DOHH2 (cell line): ENCODE measurements around the gene RBBP8.

Experiments
- H3F3A ChIP-seq: fragments of 200-600 bp; sonication (generic), shearing (Covaris generic); 2 replicates; pipeline ENCODE4 v1.6.0; 2016; ENCODE audit warnings: antibody characterized with exemption, mild to moderate bottlenecking; ENCODE audit not compliant: control insufficient read depth, insufficient read depth
- H3K27ac ChIP-seq: fragments of 200-600 bp; sonication (generic); 2 replicates; pipeline ENCODE4 v1.5.1; 2014; ENCODE audit warnings: low read depth, mild to moderate bottlenecking, low read length, moderate library complexity
- H3K27me3 ChIP-seq: fragments of 200-600 bp; sonication (generic); 2 replicates; pipeline ENCODE4 v1.6.1; 2014; ENCODE audit warnings: mild to moderate bottlenecking, low read length, mixed read lengths; ENCODE audit not compliant: control insufficient read depth
- H3K36me3 ChIP-seq: fragments of 200-600 bp; sonication (generic); 2 replicates; pipeline ENCODE4 v1.6.1; 2014; ENCODE audit warnings: mild to moderate bottlenecking, low read length, moderate library complexity, mixed read lengths; ENCODE audit not compliant: control insufficient read depth
- H3K4me1 ChIP-seq: fragments of 200-600 bp; sonication (generic); 2 replicates; pipeline ENCODE4 v1.6.1; 2014; ENCODE audit warnings: mild to moderate bottlenecking, low read length, mixed read lengths; ENCODE audit not compliant: control insufficient read depth
- H3K4me2 ChIP-seq: fragments of 200-600 bp; sonication (generic); 2 replicates; pipeline ENCODE4 v1.6.0; 2014; ENCODE audit warnings: mild to moderate bottlenecking, low read length, moderate library complexity
- H3K4me3 ChIP-seq: fragments of 200-600 bp; sonication (generic); 2 replicates; pipeline ENCODE4 v1.5.1; 2014; ENCODE audit warnings: mild to moderate bottlenecking, low read length, mixed read lengths
- H3K79me2 ChIP-seq: fragments of 200-600 bp; sonication (generic); 2 replicates; pipeline ENCODE4 v1.6.1; 2014; ENCODE audit warnings: mild to moderate bottlenecking, low read length, mixed read lengths; ENCODE audit not compliant: control insufficient read depth
- H3K9me2 ChIP-seq: fragments of 200-600 bp; sonication (generic); replicated peaks from 2 replicates; pipeline ENCODE4 v1.6.1; 2014; ENCODE audit warnings: mild to moderate bottlenecking, low read length, mixed read lengths; ENCODE audit not compliant: control insufficient read depth
- H3K9me3 ChIP-seq: fragments of 200-600 bp; sonication (generic); 2 replicates; pipeline ENCODE4 v1.6.1; 2014; ENCODE audit warnings: antibody characterized with exemption, low read length, mixed read lengths; ENCODE audit not compliant: control insufficient read depth, insufficient read depth
- H4K20me1 ChIP-seq: fragments of 200-600 bp; sonication (generic); 2 replicates; pipeline ENCODE4 v1.6.0; 2014; ENCODE audit warnings: low read depth, mild to moderate bottlenecking, antibody characterized with exemption, low read length, moderate library complexity; ENCODE audit not compliant: control insufficient read depth, insufficient read depth
- EZH2phosphoT487 ChIP-seq: fragments of 200-600 bp; sonication (generic); IDR thresholded peaks from 2 replicates; pipeline ENCODE4 v1.6.1; 2017; ENCODE audit warnings: borderline replicate concordance, mild to moderate bottlenecking, antibody characterized with exemption, low read length, moderate library complexity, mixed read lengths
- TF ChIP-seq, protein P1 (sequence below): fragments of 200-600 bp; sonication (generic); IDR thresholded peaks from one replicate; pipeline ENCODE4 v1.5.1; 2014; ENCODE audit warnings: antibody characterized with exemption, mild to moderate bottlenecking, low read depth, low read length; ENCODE audit not compliant: poor library complexity, severe bottlenecking

RBBP8 gene

DNA sequence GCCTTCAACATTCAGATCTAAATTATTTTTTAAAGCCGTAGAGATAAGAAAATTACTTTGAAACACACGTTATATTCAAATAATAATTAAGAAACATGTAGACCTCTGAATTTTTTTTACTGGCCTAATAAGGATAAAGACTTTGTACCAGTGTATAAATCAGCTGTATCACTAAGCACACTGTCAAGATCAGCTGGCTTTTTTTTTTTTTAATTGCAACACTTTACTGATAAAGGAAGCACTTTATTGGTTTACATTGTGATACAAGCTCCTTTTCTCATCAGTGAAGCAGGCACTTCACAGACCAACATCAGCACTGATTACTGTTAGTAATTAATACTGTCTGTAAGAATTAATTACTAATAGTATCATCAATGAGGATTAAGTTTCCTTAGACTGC, 88.5 kb downstream of the RBBP8 start:
- Histone ChIP-seq H3K27ac (no peak overlapping the region), H3K4me1 (no peaks in the 10 kb centered on the region), H4K20me1 (no peaks in the 10 kb centered on the region), H3K27me3 (no peaks in the 10 kb centered on the region), H3K9me2 (no peaks in the 10 kb centered on the region), H3K36me3 (peaks cover 73% of the 10 kb centered on the region), H3F3A (peaks cover 13% of the 10 kb centered on the region; the same call in 1 of the 2 replicates), H3K4me3 (no peak overlapping the region), H3K79me2 (no peaks in the 10 kb centered on the region), H3K9me3 (no peaks in the 10 kb centered on the region), H3K4me2 (no peak overlapping the region)
- no peak for TF ChIP-seq EZH2phosphoT487
- TF ChIP-seq, protein P1, sequence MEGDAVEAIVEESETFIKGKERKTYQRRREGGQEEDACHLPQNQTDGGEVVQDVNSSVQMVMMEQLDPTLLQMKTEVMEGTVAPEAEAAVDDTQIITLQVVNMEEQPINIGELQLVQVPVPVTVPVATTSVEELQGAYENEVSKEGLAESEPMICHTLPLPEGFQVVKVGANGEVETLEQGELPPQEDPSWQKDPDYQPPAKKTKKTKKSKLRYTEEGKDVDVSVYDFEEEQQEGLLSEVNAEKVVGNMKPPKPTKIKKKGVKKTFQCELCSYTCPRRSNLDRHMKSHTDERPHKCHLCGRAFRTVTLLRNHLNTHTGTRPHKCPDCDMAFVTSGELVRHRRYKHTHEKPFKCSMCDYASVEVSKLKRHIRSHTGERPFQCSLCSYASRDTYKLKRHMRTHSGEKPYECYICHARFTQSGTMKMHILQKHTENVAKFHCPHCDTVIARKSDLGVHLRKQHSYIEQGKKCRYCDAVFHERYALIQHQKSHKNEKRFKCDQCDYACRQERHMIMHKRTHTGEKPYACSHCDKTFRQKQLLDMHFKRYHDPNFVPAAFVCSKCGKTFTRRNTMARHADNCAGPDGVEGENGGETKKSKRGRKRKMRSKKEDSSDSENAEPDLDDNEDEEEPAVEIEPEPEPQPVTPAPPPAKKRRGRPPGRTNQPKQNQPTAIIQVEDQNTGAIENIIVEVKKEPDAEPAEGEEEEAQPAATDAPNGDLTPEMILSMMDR = no peak

GRCh38 chr18:23032030-23032582, 99.0 kb downstream of the RBBP8 start:
- Histone ChIP-seq H3F3A (no peaks in the 10 kb centered on the region), H3K4me2 (no peak overlapping the region), H3K9me3 (no peaks in the 10 kb centered on the region), H3K4me1 (no peaks in the 10 kb centered on the region), H3K27me3 (no peaks in the 10 kb centered on the region), H3K27ac (no peak overlapping the region), H4K20me1 (no peaks in the 10 kb centered on the region), H3K9me2 (no peaks in the 10 kb centered on the region), H3K4me3 (no peak overlapping the region), H3K36me3 (peaks cover 16% of the 10 kb centered on the region), H3K79me2 (no peaks in the 10 kb centered on the region)
- no peak for TF ChIP-seq EZH2phosphoT487
- TF ChIP-seq, protein P1 = no peak

DNA sequence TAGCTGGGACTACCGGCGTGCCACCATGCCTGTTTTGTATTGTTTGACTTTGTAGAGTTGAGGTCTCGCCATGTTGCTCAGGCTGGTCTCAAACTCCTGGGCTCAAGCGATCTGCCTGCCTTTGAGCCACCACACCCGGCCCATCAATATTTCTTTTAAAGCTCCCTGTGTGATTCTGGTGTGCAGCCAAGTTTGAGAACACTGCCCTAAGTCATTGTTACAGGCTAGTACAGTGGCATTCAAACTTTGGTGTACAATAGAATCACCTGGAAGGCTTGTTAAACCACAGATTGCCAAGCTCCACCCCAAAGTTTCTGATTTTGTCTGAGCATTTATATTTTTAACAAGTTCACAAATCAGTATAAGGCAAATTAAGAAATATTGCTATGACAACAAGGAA, 99.9 kb downstream of the RBBP8 start:
- Histone ChIP-seq H3K27ac (no peak overlapping the region), H3K36me3 (peaks cover 6% of the 10 kb centered on the region), H3K4me2 (no peak overlapping the region)

More for the DNA sequence above, 99.9 kb downstream of the RBBP8 start:
- no peaks in the 10 kb centered on the region for H3K27me3 ChIP-seq
- H3F3A ChIP-seq = no peaks in the 10 kb centered on the region
- H3K9me2 ChIP-seq = no peaks in the 10 kb centered on the region
- no peaks in the 10 kb centered on the region for H3K79me2 ChIP-seq
- no peaks in the 10 kb centered on the region for H3K4me1 ChIP-seq
- no peak overlapping the region for H3K4me3 ChIP-seq
- H4K20me1 ChIP-seq = no peaks in the 10 kb centered on the region
- H3K9me3 ChIP-seq = no peaks in the 10 kb centered on the region
- TF ChIP-seq, protein P1 = no peak
- TF ChIP-seq EZH2phosphoT487 = no peak
